ENCODE results near the gene GFRA1.

Gene GFRA1

DNA sequence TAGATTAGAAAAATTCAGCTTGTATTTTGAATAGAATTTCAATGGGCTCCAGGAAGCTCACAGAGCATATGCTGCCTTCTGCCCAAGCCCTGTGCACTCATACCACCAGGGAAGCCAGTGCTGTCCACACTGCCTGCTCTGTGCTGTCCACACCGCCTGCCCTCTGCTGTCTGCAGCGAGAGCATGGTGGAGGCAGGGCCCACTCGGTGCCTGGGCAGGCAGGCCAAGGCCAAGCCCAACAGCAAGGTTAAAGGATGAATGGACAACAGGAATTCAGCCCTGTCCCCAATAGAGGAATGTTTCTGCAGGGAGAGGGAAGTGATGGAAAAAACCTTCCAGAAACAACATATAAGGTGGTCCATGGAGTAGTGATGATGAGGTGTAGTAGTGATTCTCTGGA is 146.8 kb downstream of the GFRA1 start:
- Histone ChIP-seq H3K4me3 (ENCODE audit: low read length in 2 of 2) (no peak overlapping the region), H3K9me3 (ENCODE audit: control insufficient read depth in 2 of 2, low read length in 2 of 2) (no peaks in the 10 kb centered on the region), H3K36me3 (ENCODE audit: control insufficient read depth in 2 of 2, insufficient read depth in 2 of 2, low read length in 2 of 2) (peaks cover 0 to 2% of the 10 kb centered on the region in 2 donors), H3K27ac (ENCODE audit: low read length) (no peak overlapping the region), H3K4me1 (ENCODE audit: control insufficient read depth, insufficient read depth, low read length) (no peaks in the 10 kb centered on the region), H3K9ac (ENCODE audit: low read length in 2 of 2) (no peak overlapping the region), H3K27me3 (ENCODE audit: control insufficient read depth in 1 of 2, insufficient read depth in 2 of 2, low read length in 2 of 2) (no peaks in the 10 kb centered on the region)

DNA sequence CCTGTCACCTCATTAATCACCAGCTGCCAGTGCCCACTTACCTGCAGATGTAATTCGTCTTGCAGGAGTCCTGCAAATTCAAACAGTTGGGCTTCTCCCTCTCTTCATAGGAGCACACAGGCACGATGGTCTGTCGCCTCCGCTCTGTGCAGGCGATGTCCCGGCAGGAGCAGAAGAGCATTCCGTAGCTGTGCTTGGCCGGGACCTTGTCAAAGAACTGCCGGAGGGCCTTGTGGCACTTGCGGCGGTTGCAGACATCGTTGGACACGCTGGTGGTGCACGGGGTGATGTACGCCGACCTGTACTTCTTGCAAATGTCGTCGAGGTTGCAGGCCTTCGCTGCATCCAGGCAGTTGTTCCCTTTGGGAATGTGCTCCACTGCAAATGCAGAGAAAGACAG is 147.8 kb downstream of the GFRA1 start:
- Histone ChIP-seq H3K36me3 (ENCODE audit: control insufficient read depth in 2 of 2, insufficient read depth in 2 of 2, low read length in 2 of 2) (peaks cover 0 to 2% of the 10 kb centered on the region in 2 donors), H3K9ac (ENCODE audit: low read length in 2 of 2) (no peak overlapping the region), H3K4me3 (ENCODE audit: low read length in 2 of 2) (no peak overlapping the region), H3K27me3 (ENCODE audit: control insufficient read depth in 1 of 2, insufficient read depth in 2 of 2, low read length in 2 of 2) (no peaks in the 10 kb centered on the region), H3K4me1 (ENCODE audit: control insufficient read depth, insufficient read depth, low read length) (peaks cover 5% of the 10 kb centered on the region), H3K9me3 (ENCODE audit: control insufficient read depth in 2 of 2, low read length in 2 of 2) (no peaks in the 10 kb centered on the region), H3K27ac (ENCODE audit: low read length) (no peak overlapping the region)

DNA sequence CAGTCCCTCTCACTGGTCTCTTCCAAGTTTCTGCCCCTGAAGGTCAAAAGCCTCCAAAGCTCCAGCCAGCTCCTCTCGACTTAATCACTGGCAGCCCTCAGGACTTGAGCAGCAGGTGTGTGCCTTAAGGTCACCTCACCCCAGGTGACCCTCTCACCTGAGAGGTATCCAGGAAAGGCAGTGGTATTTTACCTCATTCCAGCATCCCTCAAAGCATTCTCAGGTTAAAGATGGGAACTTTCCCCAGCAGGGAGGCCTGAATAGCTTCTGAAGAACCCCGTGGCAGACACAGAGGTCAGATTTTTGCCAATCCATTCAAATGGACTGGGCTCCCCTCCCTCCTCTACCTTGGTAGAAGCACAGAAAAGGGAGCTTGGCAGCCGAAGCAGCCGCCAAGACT is 148.2 kb downstream of the GFRA1 start:
- Histone ChIP-seq H3K9me3 (ENCODE audit: control insufficient read depth in 2 of 2, low read length in 2 of 2) (no peaks in the 10 kb centered on the region), H3K27ac (ENCODE audit: low read length) (no peak overlapping the region), H3K4me1 (ENCODE audit: control insufficient read depth, insufficient read depth, low read length) (peaks cover 5% of the 10 kb centered on the region), H3K27me3 (ENCODE audit: control insufficient read depth in 1 of 2, insufficient read depth in 2 of 2, low read length in 2 of 2) (no peaks in the 10 kb centered on the region), H3K4me3 (ENCODE audit: low read length in 2 of 2) (no peak overlapping the region), H3K36me3 (ENCODE audit: control insufficient read depth in 2 of 2, insufficient read depth in 2 of 2, low read length in 2 of 2) (peaks cover 0 to 2% of the 10 kb centered on the region in 2 donors), H3K9ac (ENCODE audit: low read length in 2 of 2) (no peak overlapping the region)

DNA sequence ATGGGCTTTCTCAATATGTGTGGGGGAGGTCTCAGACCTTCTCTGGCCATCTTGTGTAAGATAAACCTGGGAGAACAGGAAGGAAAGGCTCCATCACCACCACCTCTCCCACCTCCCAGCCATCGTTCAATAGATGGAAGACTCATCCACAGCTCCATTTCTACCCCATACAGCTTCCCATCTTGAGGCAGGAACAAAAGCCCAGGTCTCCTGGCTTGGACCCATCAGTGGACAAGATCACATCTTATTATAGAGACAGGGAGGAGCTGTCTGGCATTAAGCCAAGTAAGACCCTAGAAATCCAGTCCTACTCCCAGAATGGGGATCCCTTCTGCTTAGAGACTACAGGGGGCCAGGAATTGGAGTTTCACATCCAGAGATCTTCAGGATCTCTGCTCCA is 150.3 kb downstream of the GFRA1 start:
- Histone ChIP-seq H3K4me1 (ENCODE audit: control insufficient read depth, insufficient read depth, low read length) (peaks cover 5% of the 10 kb centered on the region), H3K9ac (ENCODE audit: low read length in 2 of 2) (no peak overlapping the region), H3K27ac (ENCODE audit: low read length) (no peak overlapping the region), H3K4me3 (ENCODE audit: low read length in 2 of 2) (no peak overlapping the region), H3K36me3 (ENCODE audit: control insufficient read depth in 2 of 2, insufficient read depth in 2 of 2, low read length in 2 of 2) (peaks cover 0 to 2% of the 10 kb centered on the region in 2 donors), H3K9me3 (ENCODE audit: control insufficient read depth in 2 of 2, low read length in 2 of 2) (no peaks in the 10 kb centered on the region), H3K27me3 (ENCODE audit: control insufficient read depth in 1 of 2, insufficient read depth in 2 of 2, low read length in 2 of 2) (no peaks in the 10 kb centered on the region)

DNA sequence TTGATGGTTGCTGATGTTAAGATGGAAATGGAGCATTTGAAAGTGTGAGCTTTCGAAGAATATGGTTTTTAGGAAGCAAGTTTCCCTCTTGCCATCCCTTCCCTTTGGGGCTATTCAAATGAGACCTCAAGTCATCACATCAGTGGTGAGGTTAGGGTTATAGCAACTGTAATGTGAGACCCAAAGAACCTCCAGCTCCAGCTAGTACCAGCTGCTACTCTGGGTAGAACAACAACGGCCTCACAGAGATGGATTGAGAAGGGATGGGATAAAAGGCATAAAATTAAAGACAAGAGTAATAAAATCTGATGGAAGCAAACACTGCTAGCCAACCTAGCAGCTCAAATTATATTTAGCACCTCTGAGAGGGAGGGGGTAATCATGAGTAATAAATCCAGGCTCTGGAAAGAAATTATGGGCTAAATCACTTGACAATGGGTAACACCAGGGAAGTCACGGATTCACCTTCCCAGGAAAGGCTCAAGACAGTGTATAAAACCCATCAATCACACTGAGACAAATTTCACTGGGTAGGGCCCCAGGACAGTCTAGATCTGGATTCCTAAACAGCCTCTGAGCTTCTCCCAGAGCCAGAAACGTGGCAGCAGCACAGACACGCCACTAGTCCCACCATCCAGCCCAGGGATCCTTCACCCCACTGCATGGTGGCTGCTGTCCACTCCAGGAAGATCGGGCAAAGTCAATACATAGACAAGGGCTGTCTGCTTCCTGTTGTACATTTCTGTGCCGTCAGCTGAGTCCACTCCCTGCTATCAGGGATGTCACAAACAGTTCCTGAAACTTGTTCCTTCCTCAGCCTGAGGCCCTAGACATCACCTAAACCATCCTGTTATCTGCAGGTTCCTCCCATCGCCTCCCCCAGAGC is 151.1 kb downstream of the GFRA1 start:
- no peak overlapping the region for H3K9ac ChIP-seq (ENCODE audit: low read length in 2 of 2)
- no peaks in the 10 kb centered on the region for H3K9me3 ChIP-seq (ENCODE audit: control insufficient read depth in 2 of 2, low read length in 2 of 2)
- H3K27ac ChIP-seq (ENCODE audit: low read length) = no peak overlapping the region
- H3K36me3 ChIP-seq (ENCODE audit: control insufficient read depth in 2 of 2, insufficient read depth in 2 of 2, low read length in 2 of 2) = peaks cover 0 to 4% of the 10 kb centered on the region in 2 donors
- H3K4me3 ChIP-seq (ENCODE audit: low read length in 2 of 2) = no peak overlapping the region
- no peaks in the 10 kb centered on the region for H3K27me3 ChIP-seq (ENCODE audit: control insufficient read depth in 1 of 2, insufficient read depth in 2 of 2, low read length in 2 of 2)
- peaks cover 5% of the 10 kb centered on the region for H3K4me1 ChIP-seq (ENCODE audit: control insufficient read depth, insufficient read depth, low read length)

DNA sequence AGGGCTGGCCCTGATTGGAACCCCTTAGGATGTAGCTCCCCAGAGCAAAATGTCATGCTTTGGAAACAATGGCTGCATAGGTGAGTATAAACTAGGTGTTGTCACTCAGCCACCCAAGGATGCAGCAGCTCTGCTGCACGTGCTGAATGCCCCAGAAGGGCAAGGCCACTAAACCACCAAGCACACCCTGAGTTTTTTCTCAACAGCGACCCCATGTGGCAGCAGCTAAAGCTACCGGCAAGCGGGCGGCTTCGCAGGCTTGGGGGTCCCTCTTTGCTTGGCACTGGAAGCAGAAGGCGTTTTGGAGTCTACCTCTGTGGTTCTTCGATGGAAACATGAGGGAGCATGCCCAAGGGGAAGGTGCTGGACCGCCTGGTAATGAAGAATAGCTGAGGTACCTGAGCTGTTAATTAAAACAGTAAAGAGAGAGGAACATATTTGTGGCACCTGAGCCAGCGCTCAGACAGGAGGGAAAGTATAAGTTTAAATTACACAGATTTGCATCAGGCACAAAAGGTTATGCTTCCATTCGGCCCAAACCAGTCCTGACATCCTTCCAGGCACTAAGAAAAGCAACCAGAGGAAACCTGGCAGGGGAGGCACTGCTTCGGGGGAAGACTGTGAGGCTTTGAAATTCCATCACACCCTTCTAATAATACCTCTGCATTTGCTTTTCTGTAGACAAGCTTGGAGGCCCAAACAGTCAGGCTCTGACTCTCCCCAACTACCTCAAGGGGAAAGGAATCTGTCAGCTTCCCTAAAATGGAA is 152.1 kb downstream of the GFRA1 start:
- Histone ChIP-seq H3K9ac (ENCODE audit: low read length in 2 of 2) (no peak overlapping the region), H3K9me3 (ENCODE audit: control insufficient read depth in 2 of 2, low read length in 2 of 2) (no peaks in the 10 kb centered on the region), H3K4me3 (ENCODE audit: low read length in 2 of 2) (no peak overlapping the region), H3K36me3 (ENCODE audit: control insufficient read depth in 2 of 2, insufficient read depth in 2 of 2, low read length in 2 of 2) (peaks cover 0 to 4% of the 10 kb centered on the region in 2 donors), H3K27me3 (ENCODE audit: control insufficient read depth in 1 of 2, insufficient read depth in 2 of 2, low read length in 2 of 2) (no peaks in the 10 kb centered on the region), H3K27ac (ENCODE audit: low read length) (no peak overlapping the region), H3K4me1 (ENCODE audit: control insufficient read depth, insufficient read depth, low read length) (peaks cover 5% of the 10 kb centered on the region)

DNA sequence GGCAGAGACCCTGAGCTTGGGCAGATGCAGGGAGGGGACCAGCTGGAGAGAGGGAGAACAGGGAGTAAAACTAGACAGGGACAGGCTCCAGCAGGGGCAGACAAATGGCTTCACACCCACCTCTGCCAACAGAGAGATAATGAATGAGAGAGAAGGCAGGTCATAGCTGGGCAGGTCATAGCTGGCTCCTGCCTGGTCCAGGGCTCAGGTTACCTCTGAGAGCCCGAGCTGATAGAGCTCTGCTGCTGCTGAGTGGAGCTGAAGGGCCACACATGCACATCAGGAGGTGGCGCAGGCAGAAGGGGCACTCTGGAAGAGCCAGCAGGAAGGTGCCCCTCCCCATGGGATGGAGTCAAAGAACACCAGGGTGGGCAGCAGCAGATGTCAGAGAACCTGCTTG is 154.2 kb downstream of the GFRA1 start:
- no peaks in the 10 kb centered on the region for H3K27me3 ChIP-seq (ENCODE audit: control insufficient read depth in 1 of 2, insufficient read depth in 2 of 2, low read length in 2 of 2)
- no peak overlapping the region for H3K4me3 ChIP-seq (ENCODE audit: low read length in 2 of 2)
- H3K4me1 ChIP-seq (ENCODE audit: control insufficient read depth, insufficient read depth, low read length) = peaks cover 5% of the 10 kb centered on the region
- H3K27ac ChIP-seq (ENCODE audit: low read length) = no peak overlapping the region
- H3K9me3 ChIP-seq (ENCODE audit: control insufficient read depth in 2 of 2, low read length in 2 of 2) = no peaks in the 10 kb centered on the region
- peaks cover 0 to 2% of the 10 kb centered on the region in 2 donors for H3K36me3 ChIP-seq (ENCODE audit: control insufficient read depth in 2 of 2, insufficient read depth in 2 of 2, low read length in 2 of 2)
- H3K9ac ChIP-seq (ENCODE audit: low read length in 2 of 2) = no peak overlapping the region

DNA sequence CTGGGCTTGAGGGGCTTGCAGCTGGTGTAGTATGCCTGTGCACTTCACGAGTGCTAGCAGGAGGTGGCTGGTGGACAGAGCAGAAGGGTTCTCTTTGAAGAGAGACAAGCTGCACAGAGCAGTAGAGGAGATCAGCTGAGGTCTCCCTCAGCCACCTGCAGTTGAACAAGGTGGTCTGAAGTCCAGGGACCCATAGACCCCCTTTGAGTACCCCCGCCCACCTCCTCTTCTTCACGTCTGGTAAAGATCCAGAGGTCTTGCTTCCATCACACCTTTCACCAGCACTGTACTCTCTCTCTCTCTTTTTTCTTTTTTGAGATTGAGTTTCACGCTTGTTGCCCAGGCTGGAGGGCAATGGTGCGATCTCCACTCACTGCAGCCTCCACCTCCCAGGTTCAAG is 157.2 kb downstream of the GFRA1 start:
- Histone ChIP-seq H3K9me3 (ENCODE audit: control insufficient read depth in 2 of 2, low read length in 2 of 2) (no peaks in the 10 kb centered on the region), H3K27me3 (ENCODE audit: control insufficient read depth in 1 of 2, insufficient read depth in 2 of 2, low read length in 2 of 2) (no peaks in the 10 kb centered on the region), H3K27ac (ENCODE audit: low read length) (no peak overlapping the region), H3K36me3 (ENCODE audit: control insufficient read depth in 2 of 2, insufficient read depth in 2 of 2, low read length in 2 of 2) (peaks cover 0 to 2% of the 10 kb centered on the region in 2 donors), H3K4me1 (ENCODE audit: control insufficient read depth, insufficient read depth, low read length) (peaks cover 3% of the 10 kb centered on the region), H3K9ac (ENCODE audit: low read length in 2 of 2) (no peak overlapping the region), H3K4me3 (ENCODE audit: low read length in 2 of 2) (no peak overlapping the region)

DNA sequence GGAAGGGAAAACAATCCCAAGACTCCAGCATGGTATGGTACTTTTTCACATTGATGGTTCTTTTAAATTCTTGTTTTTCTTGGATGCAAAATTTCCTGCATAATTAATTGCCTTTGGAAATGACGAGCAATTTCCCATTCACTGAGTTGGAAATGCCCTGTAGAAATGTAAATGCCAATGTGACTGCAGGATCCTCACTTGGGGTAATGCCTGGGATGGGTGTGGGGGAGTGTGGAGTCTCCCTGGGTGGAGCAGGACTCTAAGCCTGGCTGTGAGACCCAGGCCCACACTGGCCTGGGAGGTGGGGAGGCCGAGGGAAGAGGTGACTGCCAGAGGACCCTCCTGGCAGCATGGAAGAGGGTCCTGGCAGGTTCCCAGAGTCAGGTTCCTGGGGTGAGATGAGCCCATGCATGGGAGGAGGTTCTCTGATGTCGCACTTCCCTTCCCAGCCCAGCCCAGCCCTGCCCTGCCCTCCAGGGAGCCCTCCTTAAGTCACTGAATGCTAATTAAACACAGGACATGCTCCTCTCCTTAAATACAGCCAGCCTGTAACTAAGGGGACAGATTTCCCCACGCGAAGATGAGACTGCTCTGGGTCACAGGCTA is 157.9 kb downstream of the GFRA1 start:
- Histone ChIP-seq H3K9ac (ENCODE audit: low read length in 2 of 2) (no peak overlapping the region), H3K4me1 (ENCODE audit: control insufficient read depth, insufficient read depth, low read length) (no peaks in the 10 kb centered on the region), H3K27me3 (ENCODE audit: control insufficient read depth in 1 of 2, insufficient read depth in 2 of 2, low read length in 2 of 2) (no peaks in the 10 kb centered on the region), H3K4me3 (ENCODE audit: low read length in 2 of 2) (no peak overlapping the region), H3K9me3 (ENCODE audit: control insufficient read depth in 2 of 2, low read length in 2 of 2) (no peaks in the 10 kb centered on the region), H3K36me3 (ENCODE audit: control insufficient read depth in 2 of 2, insufficient read depth in 2 of 2, low read length in 2 of 2) (peaks cover 0 to 2% of the 10 kb centered on the region in 2 donors), H3K27ac (ENCODE audit: low read length) (no peak overlapping the region)

DNA sequence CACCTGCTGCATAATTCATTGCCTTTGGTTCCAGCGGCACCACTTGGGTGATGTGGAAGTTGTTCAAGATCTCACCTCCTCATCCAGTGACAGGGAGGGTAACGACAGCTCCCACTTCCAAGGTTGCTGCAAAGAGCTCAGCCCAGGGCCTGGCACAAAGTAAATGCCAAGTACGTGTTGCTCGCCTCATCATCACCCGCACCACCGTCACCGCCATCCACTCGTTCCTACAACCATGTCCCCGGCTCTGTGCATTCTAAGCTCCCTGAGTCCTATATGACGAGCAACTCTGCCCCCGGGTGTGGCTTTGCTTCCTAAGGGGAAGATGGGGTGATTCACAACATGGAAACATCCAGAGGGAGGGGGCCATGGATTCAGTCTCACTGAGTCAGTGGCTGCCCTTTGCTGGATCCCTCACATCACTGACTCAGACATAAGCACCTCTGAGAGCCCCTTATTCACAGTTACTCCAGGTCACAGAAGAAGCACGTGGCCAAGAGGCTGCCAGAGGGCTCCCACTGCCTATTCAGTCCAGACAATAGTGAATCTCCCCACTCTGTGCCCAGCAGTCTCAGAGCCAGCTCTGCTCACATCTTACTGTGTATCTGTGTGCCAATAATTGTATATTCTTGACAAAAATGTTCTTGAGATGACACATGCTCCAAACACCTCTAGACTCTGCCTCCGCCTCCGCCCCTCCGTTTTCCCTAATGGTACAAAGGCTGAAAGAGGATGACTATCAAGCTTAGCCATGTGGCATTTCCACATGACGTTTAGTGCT is 159.1 kb downstream of the GFRA1 start:
- Histone ChIP-seq H3K4me1 (ENCODE audit: control insufficient read depth, insufficient read depth, low read length) (no peaks in the 10 kb centered on the region), H3K27me3 (ENCODE audit: control insufficient read depth in 1 of 2, insufficient read depth in 2 of 2, low read length in 2 of 2) (no peaks in the 10 kb centered on the region), H3K27ac (ENCODE audit: low read length) (no peak overlapping the region), H3K9me3 (ENCODE audit: control insufficient read depth in 2 of 2, low read length in 2 of 2) (no peaks in the 10 kb centered on the region), H3K36me3 (ENCODE audit: control insufficient read depth in 2 of 2, insufficient read depth in 2 of 2, low read length in 2 of 2) (peaks cover 0 to 2% of the 10 kb centered on the region in 2 donors), H3K9ac (ENCODE audit: low read length in 2 of 2) (no peak overlapping the region), H3K4me3 (ENCODE audit: low read length in 2 of 2) (no peak overlapping the region)
